Transverse colon (tissue), 4 donors: ENCODE measurements around the gene EPB41L4B. TPM values are rescaled to one million over a fixed set of nuclear protein-coding genes. Genes with fewer than 3 reads are reported as not detected.
"Not testable (repeated sequence)": the region's sequence is repeated elsewhere in the genome, so short reads cannot be mapped to it uniquely, and the experiment has no call there.

Experiments
- DNase-seq: peaks from one replicate; pipeline ENCODE4 v3.0.0-alpha.2; 2019
- H3K27ac ChIP-seq, 4 donors: fragments of 200-600 bp; sonication (generic); 2 replicates each; pipeline ENCODE4 v1.5.1; 2016 to 2018; ENCODE audit warnings: inconsistent platforms in 4 of 4
- H3K27me3 ChIP-seq: fragments of 200-600 bp; sonication (generic); 2 replicates; pipeline ENCODE4 v1.5.1; 2017; ENCODE audit warnings: inconsistent platforms
- H3K36me3 ChIP-seq, 4 donors: fragments of 200-600 bp; sonication (generic); 2 replicates each; pipeline ENCODE4 v1.5.1; 2017 to 2019; ENCODE audit warnings: inconsistent platforms in 4 of 4
- H3K4me1 ChIP-seq, 4 donors: fragments of 200-600 bp; sonication (generic); 2 replicates each; pipeline ENCODE4 v1.5.1; 2017 to 2020; ENCODE audit warnings: inconsistent platforms in 4 of 4
- H3K4me3 ChIP-seq, 4 donors: fragments of 200-600 bp; sonication (generic); 1 replicate in 1 of 4; 2 replicates in 3 of 4; pipeline versions ENCODE4 v1.5.1 to v1.6.1; 2017 to 2019; ENCODE audit warnings: inconsistent platforms in 4 of 4
- H3K9me3 ChIP-seq, 2 donors: fragments of 200-600 bp; sonication (generic); 2 replicates each; pipeline ENCODE4 v1.5.1; 2017 to 2019; ENCODE audit warnings: inconsistent platforms in 2 of 2
- CTCF ChIP-seq, 5 experiments: fragments of 200-600 bp in 3 of 5; fragments of 450-650 bp in 2 of 5; sonication (generic) in 3 of 5; IDR thresholded peaks; 1 replicate in 2 of 5; 2 replicates in 3 of 5; pipeline ENCODE4 v1.5.1; 2016 to 2017; ENCODE audit warnings: antibody characterized with exemption in 5 of 5, inconsistent platforms in 3 of 5, mild to moderate bottlenecking in 2 of 5, moderate library complexity in 1 of 5
- EP300 ChIP-seq: sonication (generic); formaldehyde crosslinking; IDR thresholded peaks from one replicate; pipeline ENCODE4 v1.6.1; 2017; ENCODE audit warnings: antibody characterized with exemption, low read depth
- POLR2A ChIP-seq: fragments of 450-650 bp; IDR thresholded peaks from one replicate; pipeline ENCODE4 v1.6.1; 2016; ENCODE audit warnings: antibody characterized with exemption, mild to moderate bottlenecking, moderate library complexity
- POLR2AphosphoS5 ChIP-seq, 3 donors: sonication (generic); formaldehyde crosslinking; IDR thresholded peaks; one replicate each; pipeline ENCODE4 v1.6.1; 2016; ENCODE audit warnings: antibody characterized with exemption in 3 of 3
- WGBS, 2 donors: methylation state at CpG; one replicate each; pipeline ENCODE4 v1.1.5; 2018; ENCODE audit warnings: low coverage in 1 of 2; 5-methylcytosine and 5-hydroxymethylcytosine counted together
- in situ Hi-C, 4 donors: fragments of 200-750 bp; cut with MboI; loops; one replicate each; pipeline versions ENCODE4 v1.15.0 to v1.15.1; 2017; ENCODE audit warnings: low sequenced_read_pairs in 3 of 4, low pct_ligation_motif_present in 1 of 4, low pct_unique_long_range_greater_than_20kb in 1 of 4
- intact Hi-C: fragments of 100-400 bp; cut with DNase I; formaldehyde crosslinking; loops from one replicate; pipeline ENCODE4 v1.15.1; 2023; ENCODE audit warnings: low total_unique reads
- total RNA-seq, 4 donors: library from RNA; depleted of rRNA; stranded (reverse); fragments of >200 nt; gene quantifications; one replicate each; pipeline ENCODE4 v1.1.0, GENCODE V29; 2016

Gene EPB41L4B
- total RNA-seq, 4 donors from 2014 or later, result 76.8 to 159 (median 110) TPM

- DNase-seq, result no peak
- H3K27me3 ChIP-seq, result no peaks in the 10 kb centered on the region
- TF ChIP-seq EP300, result no peak
- TF ChIP-seq POLR2AphosphoS5 (IDR thresholded peaks at IDR 0.05), result no peak
- no peak for TF ChIP-seq CTCF (IDR thresholded peaks at IDR 0.05)
- TF ChIP-seq POLR2A, result no peak
- no peaks in the 10 kb centered on the region for H3K36me3 ChIP-seq
- H3K27ac ChIP-seq, result no peak overlapping the region
- no peaks in the 10 kb centered on the region for H3K9me3 ChIP-seq
- H3K4me1 ChIP-seq, result peaks cover 7 to 27% (median 12%) of the 10 kb centered on the region in 4 donors
- in situ Hi-C loops (no loop called here), intact Hi-C loops (no loop called here)
- no peak overlapping the region for H3K4me3 ChIP-seq
These were observed 30.5 kb downstream of the EPB41L4B start for GRCh38 chr9:109290385-109290784.

- peaks cover 4 to 22% (median 9%) of the 10 kb centered on the region in 4 donors for H3K4me1 ChIP-seq
- in situ Hi-C loops (no loop called here), intact Hi-C loops (no loop called here)
- no peak for TF ChIP-seq EP300
- no peaks in the 10 kb centered on the region for H3K27me3 ChIP-seq
- H3K27ac ChIP-seq, result peak overlapping the region in 1 of 4 donors; percentile 58
- H3K4me3 ChIP-seq, result no peak overlapping the region
- 91 to 92% methylated on average over 4 to 8 of the region's 8 CpGs for WGBS, 2 donors
- H3K9me3 ChIP-seq, result no peaks in the 10 kb centered on the region
- no peaks in the 10 kb centered on the region for H3K36me3 ChIP-seq
- no peak for DNase-seq
These were observed 30.9 kb downstream of the EPB41L4B start for GRCh38 chr9:109289931-109290330.

GRCh38 chr9:109289186-109289585, 31.7 kb downstream of the EPB41L4B start:
- Histone ChIP-seq H3K27me3 (no peaks in the 10 kb centered on the region), H3K36me3 (no peaks in the 10 kb centered on the region), H3K4me1 (peaks cover 4 to 19% (median 8%) of the 10 kb centered on the region in 4 donors), H3K27ac (peak overlapping the region; percentile 3 to 58 (median 40)), H3K9me3 (no peaks in the 10 kb centered on the region), H3K4me3 (no peak overlapping the region)
- WGBS, 2 donors, result 23 to 28% methylated on average over 5 of the region's 5 CpGs
- TF ChIP-seq POLR2AphosphoS5 (IDR thresholded peaks at IDR 0.05), result peak in 1 of 3 donors; percentile 16
- no peak for TF ChIP-seq POLR2A
- in situ Hi-C loops, result no loop called here
- DNase-seq, result peak; percentile 34
- intact Hi-C loops, result no loop called here

GRCh38 chr9:109286981-109287380, 33.9 kb downstream of the EPB41L4B start:
- in situ Hi-C loops, result no loop called here
- H3K9me3 ChIP-seq, result no peaks in the 10 kb centered on the region
- no peak overlapping the region for H3K27ac ChIP-seq
- no peak for DNase-seq
- H3K4me1 ChIP-seq, result peaks cover 4 to 18% (median 10%) of the 10 kb centered on the region in 4 donors
- TF ChIP-seq CTCF (IDR thresholded peaks at IDR 0.05) (no peak), POLR2A (no peak), EP300 (no peak), POLR2AphosphoS5 (IDR thresholded peaks at IDR 0.05) (no peak)
- H3K36me3 ChIP-seq, result no peaks in the 10 kb centered on the region
- no peak overlapping the region for H3K4me3 ChIP-seq
- H3K27me3 ChIP-seq, result no peaks in the 10 kb centered on the region
- intact Hi-C loops, result no loop called here

- WGBS, 2 donors, result 74 to 90% methylated on average over 3 to 4 of the region's 4 CpGs
- Histone ChIP-seq H3K27ac (no peak overlapping the region), H3K27me3 (no peaks in the 10 kb centered on the region), H3K9me3 (no peaks in the 10 kb centered on the region), H3K4me3 (no peak overlapping the region), H3K4me1 (peaks cover 4 to 18% (median 10%) of the 10 kb centered on the region in 4 donors), H3K36me3 (no peaks in the 10 kb centered on the region)
- intact Hi-C loops (no loop called here), in situ Hi-C loops (no loop called here)
- TF ChIP-seq EP300 (no peak), CTCF (IDR thresholded peaks at IDR 0.05) (no peak), POLR2A (no peak), POLR2AphosphoS5 (IDR thresholded peaks at IDR 0.05) (no peak)
- no peak for DNase-seq
These were observed 34.3 kb downstream of the EPB41L4B start for GRCh38 chr9:109286571-109286977.

- intact Hi-C loops, H3K4me3 ChIP-seq, H3K36me3 ChIP-seq, DNase-seq, in situ Hi-C loops, H3K4me1 ChIP-seq, H3K9me3 ChIP-seq, H3K27me3 ChIP-seq, H3K27ac ChIP-seq: not testable (repeated sequence)
- 74 to 75% methylated on average over 2 of the region's 2 CpGs for WGBS, 2 donors
These were observed 37.2 kb downstream of the EPB41L4B start for GRCh38 chr9:109283672-109284071.
